ENCODE measurements around the gene ZNF77. TPM values are rescaled to one million over a fixed set of nuclear protein-coding genes. Genes with fewer than 3 reads are reported as not detected.
"Not testable (repeated sequence)": the region's sequence is repeated elsewhere in the genome, so short reads cannot be mapped to it uniquely, and the experiment has no call there.

Gene ZNF77
- total and polyA plus RNA-seq, 5 experiments from 2014 or later: 1.3 to 6.9 (median 2.1) TPM

- POLR2A ChIA-PET: interaction anchor here (0.7 to 0.8 kb wide), 2 partner anchors 10 to 41 kb away, joined by 3 to 5 read pairs; no protein-coding TSS in a partner anchor
- Mint-ChIP-seq H3K4me1 (peaks cover 4 to 24% (median 8%) of the 10 kb centered on the region in 4 donors), H3K4me3 (no peak overlapping the region), H3K36me3 (no peaks in the 10 kb centered on the region), H3K27ac (no peak overlapping the region), H3K9me3 (no peaks in the 10 kb centered on the region), H3K27me3 (no peaks in the 10 kb centered on the region)
- no peak for ATAC-seq
- DNase-seq: no peak
Measured at GRCh38 chr19:2964874-2965273, 20.1 kb upstream of the ZNF77 start.

DNA sequence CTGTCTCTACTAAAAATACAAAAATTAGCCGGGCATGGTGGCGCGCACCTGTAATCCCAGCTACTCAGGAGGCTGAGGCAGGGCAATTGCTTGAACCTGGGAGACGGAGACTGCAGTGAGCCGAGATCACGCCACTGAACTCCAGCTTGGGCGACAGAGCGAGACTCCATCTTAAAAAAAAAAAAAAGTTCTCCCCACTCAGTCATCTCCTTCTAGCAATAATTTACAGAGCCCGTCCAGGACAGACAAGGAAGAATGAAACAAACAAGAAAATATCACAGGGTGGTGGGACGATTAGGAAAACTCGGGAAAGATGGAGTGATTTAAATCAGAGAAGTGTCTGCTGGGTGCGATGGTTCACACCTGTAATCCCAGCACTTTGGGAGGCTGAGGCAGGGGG lies 18.9 kb upstream of the ZNF77 start:
- H3K27ac Mint-ChIP-seq, H3K4me3 Mint-ChIP-seq, POLR2A ChIA-PET, H3K36me3 Mint-ChIP-seq, H3K27me3 Mint-ChIP-seq, H3K9me3 Mint-ChIP-seq, ATAC-seq, DNase-seq: not testable (repeated sequence)
- H3K4me1 Mint-ChIP-seq: peaks cover 4 to 18% (median 5%) of the 10 kb centered on the region in 4 donors

DNA sequence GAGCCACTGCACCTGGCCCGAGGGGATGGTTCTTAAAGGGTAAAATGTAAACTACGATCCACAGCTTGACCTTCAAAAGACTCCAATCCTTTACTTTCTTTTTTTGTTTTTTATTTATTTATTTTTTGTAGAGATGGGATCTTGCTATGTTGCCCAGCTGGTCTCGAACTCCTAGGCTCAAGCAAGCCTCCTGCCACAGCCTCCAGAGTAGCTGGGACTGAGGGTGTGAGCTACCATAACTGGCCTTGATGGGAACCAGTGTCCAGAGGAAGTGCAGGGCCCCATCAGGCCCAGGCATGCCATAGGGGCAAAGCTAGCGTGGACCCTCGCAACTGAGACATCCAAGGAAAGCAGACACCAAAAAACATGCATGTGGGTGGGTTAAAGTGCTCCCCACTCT lies 18.4 kb upstream of the ZNF77 start:
- ATAC-seq (no peak), DNase-seq (no peak)
- Mint-ChIP-seq H3K27ac (no peak overlapping the region), H3K4me1 (peaks cover 4 to 14% (median 5%) of the 10 kb centered on the region in 4 donors), H3K36me3 (no peaks in the 10 kb centered on the region), H3K9me3 (no peaks in the 10 kb centered on the region), H3K27me3 (no peaks in the 10 kb centered on the region), H3K4me3 (no peak overlapping the region)
- POLR2A ChIA-PET: interaction anchor here (0.6 to 1.6 kb wide), 5 partner anchors 13 to 1283 kb away, joined by 4 to 6 read pairs (median 5); partner anchors contain the start of gene TLE5

GRCh38 chr19:2962018-2962670 lies 17.4 kb upstream of the ZNF77 start:
- H3K4me1 Mint-ChIP-seq: peaks cover 4 to 9% (median 5%) of the 10 kb centered on the region in 4 donors
- H3K4me3 Mint-ChIP-seq: peak overlapping the region in 1 of 10 donors; percentile 23
- no peaks in the 10 kb centered on the region for H3K9me3 Mint-ChIP-seq
- no peaks in the 10 kb centered on the region for H3K36me3 Mint-ChIP-seq
- POLR2A ChIA-PET: interaction anchor here (0.6 to 1.6 kb wide), 4 partner anchors 9 to 643 kb away, joined by 5 to 7 read pairs (median 6); partner anchors contain the start of gene TLE5
- peak; percentile 82 to 87 for ATAC-seq
- DNase-seq: peak in 9 of 10 donors; percentile 31 to 85 (median 70)
- peak overlapping the region; percentile 15 to 91 (median 76) for H3K27ac Mint-ChIP-seq
- H3K27me3 Mint-ChIP-seq: no peaks in the 10 kb centered on the region

GRCh38 chr19:2960120-2960519 lies 15.3 kb upstream of the ZNF77 start:
- POLR2A ChIA-PET: interaction anchor here (0.6 to 1.2 kb wide), 3 partner anchors 100 to 148 kb away, joined by 3 to 4 read pairs (median 3); no protein-coding TSS in a partner anchor
- Mint-ChIP-seq H3K4me3 (no peak overlapping the region), H3K36me3 (no peaks in the 10 kb centered on the region)

GRCh38 chr19:2957160-2957559 lies 12.4 kb upstream of the ZNF77 start:
- no peak for ATAC-seq
- Mint-ChIP-seq H3K27ac (no peak overlapping the region), H3K27me3 (no peaks in the 10 kb centered on the region), H3K9me3 (no peaks in the 10 kb centered on the region), H3K4me1 (peaks cover 3 to 6% (median 4%) of the 10 kb centered on the region in 4 donors), H3K36me3 (no peaks in the 10 kb centered on the region), H3K4me3 (no peak overlapping the region)
- POLR2A ChIA-PET: interaction anchor here (0.6 kb wide), 1 partner anchor 174 kb away, joined by 3 read pairs; no protein-coding TSS in a partner anchor
- DNase-seq: no peak

More at GRCh38 chr19:2960120-2960519, 15.3 kb upstream of the ZNF77 start:
- H3K27me3 Mint-ChIP-seq: no peaks in the 10 kb centered on the region
- H3K9me3 Mint-ChIP-seq: no peaks in the 10 kb centered on the region
- H3K27ac Mint-ChIP-seq: no peak overlapping the region
- ATAC-seq (no peak), DNase-seq (peak in 1 of 10 donors; percentile 18)
- peaks cover 5 to 6% (median 5%) of the 10 kb centered on the region in 4 donors for H3K4me1 Mint-ChIP-seq

- ATAC-seq: no peak
- H3K27ac Mint-ChIP-seq: no peak overlapping the region
Measured at GRCh38 chr19:2952953-2953481, 8.2 kb upstream of the ZNF77 start.

GRCh38 chr19:2950286-2951124 lies 5.7 kb upstream of the ZNF77 start:
- peaks cover 9 to 30% (median 28%) of the 10 kb centered on the region in 4 donors for H3K4me1 Mint-ChIP-seq
- no peaks in the 10 kb centered on the region for H3K27me3 Mint-ChIP-seq
- POLR2A ChIA-PET: interaction anchor here (0.6 to 4.3 kb wide), 20 partner anchors 16 to 489 kb away, joined by 3 to 30 read pairs (median 5); partner anchors contain the start of genes GADD45B, S1PR4, SGTA and SLC39A3
- DNase-seq: peak; percentile 99 to 100 (median 100)
- H3K36me3 Mint-ChIP-seq: no peaks in the 10 kb centered on the region
- peak overlapping the region; percentile 95 to 99 (median 98) for H3K27ac Mint-ChIP-seq
- ATAC-seq: peak; percentile 95 to 96
- H3K9me3 Mint-ChIP-seq: no peaks in the 10 kb centered on the region
- H3K4me3 Mint-ChIP-seq: peak overlapping the region; percentile 91 to 98 (median 96)

More at GRCh38 chr19:2952953-2953481, 8.2 kb upstream of the ZNF77 start:
- peaks cover 7 to 22% (median 19%) of the 10 kb centered on the region in 4 donors for H3K4me1 Mint-ChIP-seq
- H3K4me3 Mint-ChIP-seq: no peak overlapping the region
- DNase-seq: no peak
- POLR2A ChIA-PET: interaction anchor here (0.7 to 4.3 kb wide), 4 partner anchors 62 to 150 kb away, joined by 3 to 30 read pairs (median 6); partner anchors contain the start of gene TLE5
- H3K27me3 Mint-ChIP-seq: no peaks in the 10 kb centered on the region
- H3K9me3 Mint-ChIP-seq: no peaks in the 10 kb centered on the region
- no peaks in the 10 kb centered on the region for H3K36me3 Mint-ChIP-seq

- no peaks in the 10 kb centered on the region for H3K36me3 Mint-ChIP-seq
- POLR2A ChIA-PET: interaction anchor here (0.9 to 4.3 kb wide), 13 partner anchors 16 to 490 kb away, joined by 3 to 30 read pairs (median 7); partner anchors contain the start of genes GADD45B, S1PR4, SGTA and TLE5
- peaks cover 0 to under 1% (median 0%) of the 10 kb centered on the region in 5 donors for H3K27me3 Mint-ChIP-seq
- peak overlapping the region; percentile 91 to 98 (median 96) for H3K4me3 Mint-ChIP-seq
- peak overlapping the region; percentile 95 to 99 (median 98) for H3K27ac Mint-ChIP-seq
- ATAC-seq (peak in 1 of 2 donors; percentile 1), DNase-seq (no peak)
- H3K4me1 Mint-ChIP-seq: peaks cover 9 to 33% (median 32%) of the 10 kb centered on the region in 4 donors
- no peaks in the 10 kb centered on the region for H3K9me3 Mint-ChIP-seq
Measured at GRCh38 chr19:2949939-2950285, 5.1 kb upstream of the ZNF77 start.

DNA sequence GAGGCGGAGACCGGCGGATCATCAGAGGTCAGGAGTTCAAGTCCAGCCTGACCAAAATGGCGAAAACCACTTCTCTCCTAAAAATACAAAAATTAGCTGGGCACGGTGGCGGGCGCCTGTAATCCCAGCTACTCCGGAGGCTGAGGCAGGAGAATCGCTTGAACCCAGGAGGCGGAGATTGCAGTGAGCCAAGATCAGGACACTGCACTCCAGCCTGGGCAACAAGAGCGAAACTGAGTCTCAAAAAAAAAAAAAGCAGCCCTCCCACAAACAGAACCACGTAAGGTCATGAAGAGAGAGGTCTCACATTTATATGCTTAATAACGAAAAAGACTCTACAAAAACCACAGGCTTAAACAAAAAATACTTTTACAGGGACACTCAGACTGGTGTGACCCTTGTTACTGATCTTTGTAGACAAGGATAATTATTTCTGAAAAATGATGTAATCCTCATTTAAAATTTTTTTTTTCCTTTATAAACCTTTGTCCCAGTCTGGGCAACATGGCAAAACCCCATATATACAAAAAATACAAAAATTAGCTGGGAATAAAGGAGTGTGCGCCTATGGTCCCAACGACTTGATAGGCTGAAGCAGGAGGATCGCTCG lies 909 bp upstream of the ZNF77 start:
- peak overlapping the region; percentile 8 to 100 (median 98) for H3K27ac Mint-ChIP-seq
- DNase-seq: no peak
- peak overlapping the region; percentile 95 to 98 (median 96) for H3K4me3 Mint-ChIP-seq
- H3K9me3 Mint-ChIP-seq: no peaks in the 10 kb centered on the region
- H3K36me3 Mint-ChIP-seq: no peaks in the 10 kb centered on the region
- H3K4me1 Mint-ChIP-seq: peaks cover 15 to 49% (median 41%) of the 10 kb centered on the region in 4 donors
- H3K27me3 Mint-ChIP-seq: peaks cover 0 to 2% (median 0%) of the 10 kb centered on the region in 5 donors
- POLR2A ChIA-PET: interaction anchor here (0.7 kb wide), 1 partner anchor 554 kb away, joined by 3 read pairs; no protein-coding TSS in a partner anchor
- ATAC-seq: no peak

DNA sequence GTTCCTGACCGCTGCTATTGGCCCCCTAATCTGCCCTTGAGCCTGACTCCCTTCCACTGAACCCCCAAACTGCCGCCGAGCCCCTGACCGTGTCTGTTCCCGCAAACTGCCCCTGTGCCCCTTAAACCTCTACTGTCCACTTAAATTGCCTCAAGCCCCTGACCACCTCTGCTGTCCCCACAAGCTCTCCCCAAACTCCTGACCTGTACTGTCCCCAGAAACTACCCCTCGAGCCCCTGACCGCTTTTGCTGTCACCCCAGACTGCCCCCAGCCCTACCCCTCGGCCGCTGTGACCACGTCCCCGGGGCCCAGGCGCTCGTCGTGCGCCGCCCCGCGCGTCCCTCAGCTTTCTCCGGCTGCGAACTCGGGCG lies 382 bp downstream of the ZNF77 start:
- DNase-seq (no peak), ATAC-seq (no peak)
- Mint-ChIP-seq H3K9me3 (no peaks in the 10 kb centered on the region), H3K27ac (peak overlapping the region in 8 of 10 donors; percentile 52 to 99 (median 82)), H3K4me1 (peaks cover 13 to 41% (median 30%) of the 10 kb centered on the region in 4 donors), H3K36me3 (no peaks in the 10 kb centered on the region), H3K27me3 (peaks cover 0 to 2% (median 0%) of the 10 kb centered on the region in 5 donors), H3K4me3 (peak overlapping the region; percentile 95 to 98 (median 96))
- POLR2A ChIA-PET: no interaction called here
